D721Med (cell line): ENCODE data around the gene PHACTR1.

ENCODE experiments used
- DNase-seq: peaks from one replicate; pipeline ENCODE4 v3.0.0; 2011; ENCODE audit warnings: low spot score; ENCODE audit not compliant: insufficient read length
- FAIRE-seq: peaks from 2 replicates; lab custom pipeline; 2011; peaks lifted over from hg19 to GRCh38; lab: Jason Lieb, UNC
- TF ChIP-seq, protein P1 (sequence below): IDR thresholded peaks from 2 replicates; pipeline ENCODE4 v1.5.1; 2012; ENCODE audit warnings: mild to moderate bottlenecking, control low read depth; ENCODE audit not compliant: insufficient read depth; ENCODE audit errors: missing control alignments

PHACTR1 gene

GRCh38 chr6:12927746-12928145 lies 211.2 kb downstream of the PHACTR1 start:
- FAIRE-seq (no peak), DNase-seq (no peak)
- TF ChIP-seq, protein P1, sequence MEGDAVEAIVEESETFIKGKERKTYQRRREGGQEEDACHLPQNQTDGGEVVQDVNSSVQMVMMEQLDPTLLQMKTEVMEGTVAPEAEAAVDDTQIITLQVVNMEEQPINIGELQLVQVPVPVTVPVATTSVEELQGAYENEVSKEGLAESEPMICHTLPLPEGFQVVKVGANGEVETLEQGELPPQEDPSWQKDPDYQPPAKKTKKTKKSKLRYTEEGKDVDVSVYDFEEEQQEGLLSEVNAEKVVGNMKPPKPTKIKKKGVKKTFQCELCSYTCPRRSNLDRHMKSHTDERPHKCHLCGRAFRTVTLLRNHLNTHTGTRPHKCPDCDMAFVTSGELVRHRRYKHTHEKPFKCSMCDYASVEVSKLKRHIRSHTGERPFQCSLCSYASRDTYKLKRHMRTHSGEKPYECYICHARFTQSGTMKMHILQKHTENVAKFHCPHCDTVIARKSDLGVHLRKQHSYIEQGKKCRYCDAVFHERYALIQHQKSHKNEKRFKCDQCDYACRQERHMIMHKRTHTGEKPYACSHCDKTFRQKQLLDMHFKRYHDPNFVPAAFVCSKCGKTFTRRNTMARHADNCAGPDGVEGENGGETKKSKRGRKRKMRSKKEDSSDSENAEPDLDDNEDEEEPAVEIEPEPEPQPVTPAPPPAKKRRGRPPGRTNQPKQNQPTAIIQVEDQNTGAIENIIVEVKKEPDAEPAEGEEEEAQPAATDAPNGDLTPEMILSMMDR, result no peak

GRCh38 chr6:12929678-12930077 lies 213.1 kb downstream of the PHACTR1 start:
- FAIRE-seq (no peak), DNase-seq (no peak)
- TF ChIP-seq, protein P1, result no peak

- FAIRE-seq (no peak), DNase-seq (no peak)
- TF ChIP-seq, protein P1, result no peak
Observed at GRCh38 chr6:12931639-12932038, 215.1 kb downstream of the PHACTR1 start.

DNA sequence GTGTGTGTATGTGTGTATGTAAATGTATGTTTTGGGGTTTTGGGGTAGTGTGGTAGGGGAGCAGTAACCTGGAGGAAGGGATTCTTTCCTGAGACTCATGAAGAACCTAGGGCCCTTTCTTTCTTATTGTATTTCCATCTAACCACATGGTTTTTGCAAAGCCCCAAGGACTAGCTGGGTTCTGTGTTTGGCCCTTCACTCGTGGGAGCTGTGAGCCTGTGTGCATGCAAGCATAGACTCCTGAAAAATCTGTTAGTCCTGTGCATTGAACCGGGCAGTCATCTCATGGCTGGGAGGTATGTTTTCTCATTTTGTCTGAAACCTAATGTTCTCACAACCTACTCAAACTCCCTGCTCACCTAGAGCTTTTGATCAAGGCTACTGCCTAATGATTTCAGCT lies 219.1 kb downstream of the PHACTR1 start:
- TF ChIP-seq, protein P1, result no peak
- no peak for FAIRE-seq
- DNase-seq, result no peak

DNA sequence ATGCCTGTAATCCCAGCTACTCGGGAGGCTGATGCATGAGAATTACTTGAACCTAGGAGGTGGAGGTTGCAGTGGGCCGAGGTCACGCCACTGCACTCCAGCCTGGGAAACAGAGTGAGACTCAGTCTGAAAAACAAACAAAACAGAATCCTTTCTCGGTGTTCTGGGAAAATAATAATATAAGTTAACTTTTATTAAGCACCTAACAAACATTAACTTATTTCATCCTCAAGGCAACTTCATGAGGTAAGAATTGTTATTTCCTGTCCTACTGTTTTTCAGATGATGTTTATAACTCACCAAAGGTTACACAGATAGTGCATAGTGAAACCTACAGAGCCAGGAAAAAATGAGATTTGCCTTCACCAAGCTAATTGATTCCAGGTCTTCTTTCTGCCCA lies 221.4 kb downstream of the PHACTR1 start:
- TF ChIP-seq, protein P1, result no peak

GRCh38 chr6:12939314-12939713 lies 222.7 kb downstream of the PHACTR1 start:
- DNase-seq, result no peak
- FAIRE-seq, result no peak
- TF ChIP-seq, protein P1, result no peak

More for the DNA sequence above, 221.4 kb downstream of the PHACTR1 start:
- FAIRE-seq (no peak), DNase-seq (no peak)

DNA sequence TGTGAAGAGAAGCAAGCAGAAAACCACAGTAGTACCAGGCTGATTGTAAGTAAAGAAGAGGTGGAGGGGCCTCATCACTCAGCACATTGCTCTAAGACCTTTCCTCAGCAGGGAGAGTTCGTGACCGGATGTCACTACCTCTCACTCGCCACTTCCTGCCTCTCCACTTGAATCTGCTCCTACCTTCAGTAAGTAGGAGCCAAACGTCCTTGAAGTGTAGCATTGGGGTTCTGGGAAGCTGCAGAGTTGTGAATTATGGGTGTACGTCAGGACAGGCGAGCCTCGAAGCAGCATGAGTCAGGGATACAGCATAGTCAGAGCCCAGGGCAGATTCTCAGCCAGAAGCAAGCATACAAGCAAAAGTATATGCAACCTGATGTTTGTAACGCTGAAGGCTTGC lies 224.9 kb downstream of the PHACTR1 start:
- no peak for DNase-seq
- FAIRE-seq, result no peak
- TF ChIP-seq, protein P1, result no peak
